Trophoblast cell (in vitro differentiated cells and primary cell): Measurements from ENCODE around the gene CCR9.

Source experiments
- DNase-seq, 2 donors: peaks; one replicate each; pipeline ENCODE4 v3.0.0-alpha.2; 2016
- H2AFZ ChIP-seq: 2 replicates; pipeline ENCODE4 v1.6.1; 2013; ENCODE audit warnings: low read length, moderate library complexity, mild to moderate bottlenecking; ENCODE audit not compliant: insufficient read depth, poor library complexity
- H2AK5ac ChIP-seq: 2 replicates; pipeline ENCODE4 v1.6.1; 2013; ENCODE audit warnings: mild to moderate bottlenecking, low read length
- H2BK120ac ChIP-seq: 2 replicates; pipeline ENCODE4 v1.6.1; 2013; ENCODE audit warnings: low read length, mild to moderate bottlenecking, moderate library complexity; ENCODE audit not compliant: insufficient read depth, poor library complexity
- H2BK12ac ChIP-seq: 2 replicates; pipeline ENCODE4 v1.6.1; 2013; ENCODE audit warnings: mild to moderate bottlenecking, low read length, moderate library complexity
- H2BK5ac ChIP-seq: 2 replicates; pipeline ENCODE4 v1.6.1; 2013; ENCODE audit warnings: low read length, low read depth, moderate library complexity, mild to moderate bottlenecking; ENCODE audit not compliant: poor library complexity
- H3K14ac ChIP-seq: 2 replicates; pipeline ENCODE4 v1.6.1; 2013; ENCODE audit warnings: mild to moderate bottlenecking, low read length
- H3K18ac ChIP-seq: 2 replicates; pipeline ENCODE4 v1.6.1; 2013; ENCODE audit warnings: mild to moderate bottlenecking, low read length
- H3K23ac ChIP-seq: 2 replicates; pipeline ENCODE4 v1.6.1; 2013; ENCODE audit warnings: low read length
- H3K27ac ChIP-seq: 2 replicates; pipeline ENCODE4 v1.5.1; 2013; ENCODE audit warnings: low read depth, mild to moderate bottlenecking, inconsistent platforms, low read length, moderate library complexity
- H3K27me3 ChIP-seq: 2 replicates; pipeline ENCODE4 v1.6.1; 2013; ENCODE audit warnings: inconsistent platforms, mild to moderate bottlenecking, low read length, moderate library complexity; ENCODE audit not compliant: insufficient read depth
- H3K36me3 ChIP-seq, 2 experiments: 1 replicate in 1 of 2; 2 replicates in 1 of 2; pipeline ENCODE4 v1.6.1; 2013; ENCODE audit warnings: low read length in 2 of 2, mild to moderate bottlenecking in 2 of 2, moderate library complexity in 1 of 2; ENCODE audit not compliant: insufficient read depth in 2 of 2, control insufficient read depth in 1 of 2
- H3K4ac ChIP-seq: 2 replicates; pipeline ENCODE4 v1.6.1; 2013; ENCODE audit warnings: low read depth, mild to moderate bottlenecking, low read length, moderate library complexity
- H3K4me1 ChIP-seq, 2 experiments: 1 replicate in 1 of 2; 2 replicates in 1 of 2; pipeline ENCODE4 v1.6.1; 2013; ENCODE audit warnings: low read length in 2 of 2, mild to moderate bottlenecking in 2 of 2, moderate library complexity in 1 of 2; ENCODE audit not compliant: insufficient read depth in 2 of 2, control insufficient read depth in 1 of 2
- H3K4me2 ChIP-seq: 2 replicates; pipeline ENCODE4 v1.6.1; 2013; ENCODE audit warnings: inconsistent platforms, mild to moderate bottlenecking, low read length, moderate library complexity
- H3K4me3 ChIP-seq: 2 replicates; pipeline ENCODE4 v1.5.1; 2013; ENCODE audit warnings: mild to moderate bottlenecking, low read depth, low read length, inconsistent platforms
- H3K79me1 ChIP-seq: one replicate; pipeline ENCODE4 v1.6.1; 2013; ENCODE audit warnings: low read length
- H3K79me2 ChIP-seq: 2 replicates; pipeline ENCODE4 v1.6.1; 2013; ENCODE audit warnings: low read length, mild to moderate bottlenecking; ENCODE audit not compliant: control insufficient read depth, insufficient read depth, poor library complexity
- H3K9ac ChIP-seq: 2 replicates; pipeline ENCODE4 v1.6.1; 2013; ENCODE audit warnings: mild to moderate bottlenecking, low read length
- H3K9me3 ChIP-seq: 2 replicates; pipeline ENCODE4 v1.6.1; 2013; ENCODE audit warnings: low read depth, mild to moderate bottlenecking, control low read depth, inconsistent platforms, low read length; ENCODE audit not compliant: insufficient read depth
- H4K12ac ChIP-seq: 2 replicates; pipeline ENCODE4 v1.6.1; 2013; ENCODE audit warnings: low read depth, mild to moderate bottlenecking, low read length, moderate library complexity
- H4K8ac ChIP-seq: 2 replicates; pipeline ENCODE4 v1.6.1; 2013; ENCODE audit warnings: low read depth, mild to moderate bottlenecking, low read length, moderate library complexity
- H4K91ac ChIP-seq: one replicate; pipeline ENCODE4 v1.6.1; 2013; ENCODE audit warnings: low read depth, mild to moderate bottlenecking, low read length, moderate library complexity
- WGBS: extraction: QIAGEN DNeasy Blood & Tissue Kit; methylation state at CpG from one replicate; pipeline ENCODE4 v1.1.7; 2013; ENCODE audit warnings: missing lambda C conversion rate; ENCODE audit not compliant: insufficient read length, insufficient coverage; ENCODE audit errors: extremely low coverage; 5-methylcytosine and 5-hydroxymethylcytosine counted together

CCR9 gene

DNA sequence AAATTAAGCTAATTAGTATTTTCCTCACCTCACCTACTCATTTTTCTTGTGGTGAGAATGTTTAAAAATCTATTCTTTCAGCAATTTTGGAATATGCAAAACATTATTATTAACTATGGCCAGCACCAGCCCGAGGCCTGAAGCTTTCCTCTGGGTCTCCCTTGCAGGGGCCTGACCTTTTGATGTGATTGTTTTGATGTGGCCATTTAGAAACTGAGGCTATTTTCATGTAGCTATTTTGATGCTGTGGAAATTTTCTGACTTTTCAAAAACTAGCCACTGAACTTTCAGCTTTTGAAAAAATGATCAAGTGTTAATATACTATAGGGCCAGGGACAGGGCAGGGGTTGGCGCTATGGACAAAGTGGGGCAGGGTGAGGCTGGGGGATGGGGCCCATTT is 8.2 kb upstream of the CCR9 start:
- Histone ChIP-seq H4K91ac (no peak overlapping the region), H3K36me3 (no peaks in the 10 kb centered on the region), H3K9me3 (no peaks in the 10 kb centered on the region), H3K9ac (no peak overlapping the region), H3K4me3 (no peak overlapping the region), H3K18ac (no peak overlapping the region), H3K4ac (no peak overlapping the region), H3K14ac (no peak overlapping the region), H2AK5ac (no peak overlapping the region), H3K27me3 (no peaks in the 10 kb centered on the region), H3K27ac (no peak overlapping the region), H2BK12ac (no peak overlapping the region), H4K12ac (no peak overlapping the region), H3K79me2 (no peaks in the 10 kb centered on the region), H2BK120ac (no peak overlapping the region), H3K4me2 (no peak overlapping the region), H3K23ac (no peak overlapping the region), H4K8ac (no peak overlapping the region), H2BK5ac (no peak overlapping the region), H3K79me1 (no peaks in the 10 kb centered on the region), H2AFZ (no peak overlapping the region), H3K4me1 (no peaks in the 10 kb centered on the region)
- DNase-seq = no peak
- WGBS = no CpG with 5 or more reads among the region's 2 CpGs

DNA sequence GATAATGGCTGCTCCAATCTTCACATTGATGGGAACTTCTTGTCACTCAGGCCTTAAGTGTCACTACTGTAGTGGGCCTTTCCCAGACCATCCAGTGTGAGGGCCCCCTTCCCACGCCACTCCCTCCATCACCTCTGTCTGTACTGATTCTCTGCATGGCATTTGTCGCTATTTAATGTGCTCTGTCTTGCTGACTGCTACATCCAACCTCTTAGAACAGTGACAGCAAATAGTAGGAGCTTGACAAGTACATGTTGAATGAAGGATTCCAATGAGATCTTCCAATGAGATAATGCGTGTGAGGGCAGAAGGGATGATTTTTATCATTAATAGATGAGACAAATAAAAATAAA is 5.6 kb upstream of the CCR9 start:
- Histone ChIP-seq H4K12ac (no peak overlapping the region), H3K4ac (no peak overlapping the region), H3K79me1 (no peaks in the 10 kb centered on the region), H2BK12ac (no peak overlapping the region), H3K4me2 (no peak overlapping the region), H3K14ac (no peak overlapping the region), H3K27me3 (no peaks in the 10 kb centered on the region), H3K9me3 (no peaks in the 10 kb centered on the region), H3K36me3 (no peaks in the 10 kb centered on the region), H4K91ac (no peak overlapping the region), H2AFZ (no peak overlapping the region), H4K8ac (no peak overlapping the region), H3K18ac (no peak overlapping the region), H3K4me3 (no peak overlapping the region), H2AK5ac (no peak overlapping the region), H2BK120ac (no peak overlapping the region), H2BK5ac (no peak overlapping the region), H3K4me1 (no peaks in the 10 kb centered on the region), H3K79me2 (no peaks in the 10 kb centered on the region), H3K27ac (no peak overlapping the region), H3K23ac (no peak overlapping the region), H3K9ac (no peak overlapping the region)
- WGBS = no CpG with 5 or more reads among the region's 3 CpGs
- DNase-seq = no peak

DNA sequence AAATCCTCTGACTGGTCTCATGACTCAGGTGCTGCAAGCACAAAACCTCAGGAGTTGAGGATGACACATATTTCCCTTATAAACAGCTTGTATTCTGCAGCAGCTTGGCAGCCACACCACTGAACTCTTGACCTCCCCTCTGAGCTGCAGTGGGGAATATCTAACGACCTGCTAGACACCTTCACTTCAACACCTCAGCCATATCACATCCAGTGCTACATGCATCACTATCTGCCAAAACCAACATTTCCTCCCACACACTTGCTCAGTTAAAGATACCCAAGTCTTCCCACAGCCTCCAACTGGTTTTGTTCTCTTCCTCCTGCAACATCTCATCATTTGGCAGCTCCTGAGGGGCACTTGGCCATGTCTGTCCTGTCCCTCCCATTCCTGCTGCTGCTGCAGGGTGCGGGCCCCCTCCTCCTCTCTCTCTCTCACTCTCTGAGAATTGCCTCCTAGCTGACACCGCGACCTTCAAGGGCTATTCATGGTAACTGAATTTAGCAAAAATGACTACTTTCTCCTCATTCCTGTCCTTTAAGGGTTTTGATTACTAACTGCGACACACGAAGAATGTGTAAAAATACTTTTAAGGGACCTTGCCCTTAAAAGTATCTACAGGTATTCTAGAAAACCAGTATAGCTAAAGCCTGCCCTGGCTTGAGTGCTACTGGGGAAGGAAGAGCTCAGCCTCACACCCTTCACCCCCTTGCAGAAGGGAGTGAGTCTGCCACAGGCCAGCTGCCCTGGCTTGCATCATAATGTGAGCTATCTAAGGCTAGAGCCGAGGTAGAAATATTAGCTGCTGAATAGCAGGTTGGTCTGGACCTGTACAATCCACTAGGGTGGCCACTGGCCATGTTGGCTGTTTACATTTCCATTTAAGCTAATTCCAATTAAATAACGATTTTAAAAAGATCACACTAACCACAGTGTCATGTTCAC is 5.0 kb upstream of the CCR9 start:
- no peak overlapping the region for H2AK5ac ChIP-seq
- H3K9me3 ChIP-seq = no peaks in the 10 kb centered on the region
- no peaks in the 10 kb centered on the region for H3K36me3 ChIP-seq
- H2BK12ac ChIP-seq = no peak overlapping the region
- no peak overlapping the region for H3K23ac ChIP-seq
- no peak overlapping the region for H4K8ac ChIP-seq
- no peak overlapping the region for H3K4me3 ChIP-seq
- H3K79me1 ChIP-seq = no peaks in the 10 kb centered on the region
- H3K4me1 ChIP-seq = no peaks in the 10 kb centered on the region
- no peak overlapping the region for H2BK120ac ChIP-seq
- no peak overlapping the region for H4K12ac ChIP-seq
- H3K27ac ChIP-seq = no peak overlapping the region
- H3K4ac ChIP-seq = no peak overlapping the region
- H3K9ac ChIP-seq = no peak overlapping the region
- H4K91ac ChIP-seq = no peak overlapping the region
- no peak overlapping the region for H3K18ac ChIP-seq
- H2AFZ ChIP-seq = no peak overlapping the region
- no peaks in the 10 kb centered on the region for H3K27me3 ChIP-seq
- no peak overlapping the region for H2BK5ac ChIP-seq
- H3K4me2 ChIP-seq = no peak overlapping the region
- H3K79me2 ChIP-seq = no peaks in the 10 kb centered on the region
- no peak for DNase-seq
- WGBS = no CpG with 5 or more reads among the region's 8 CpGs
- no peak overlapping the region for H3K14ac ChIP-seq

DNA sequence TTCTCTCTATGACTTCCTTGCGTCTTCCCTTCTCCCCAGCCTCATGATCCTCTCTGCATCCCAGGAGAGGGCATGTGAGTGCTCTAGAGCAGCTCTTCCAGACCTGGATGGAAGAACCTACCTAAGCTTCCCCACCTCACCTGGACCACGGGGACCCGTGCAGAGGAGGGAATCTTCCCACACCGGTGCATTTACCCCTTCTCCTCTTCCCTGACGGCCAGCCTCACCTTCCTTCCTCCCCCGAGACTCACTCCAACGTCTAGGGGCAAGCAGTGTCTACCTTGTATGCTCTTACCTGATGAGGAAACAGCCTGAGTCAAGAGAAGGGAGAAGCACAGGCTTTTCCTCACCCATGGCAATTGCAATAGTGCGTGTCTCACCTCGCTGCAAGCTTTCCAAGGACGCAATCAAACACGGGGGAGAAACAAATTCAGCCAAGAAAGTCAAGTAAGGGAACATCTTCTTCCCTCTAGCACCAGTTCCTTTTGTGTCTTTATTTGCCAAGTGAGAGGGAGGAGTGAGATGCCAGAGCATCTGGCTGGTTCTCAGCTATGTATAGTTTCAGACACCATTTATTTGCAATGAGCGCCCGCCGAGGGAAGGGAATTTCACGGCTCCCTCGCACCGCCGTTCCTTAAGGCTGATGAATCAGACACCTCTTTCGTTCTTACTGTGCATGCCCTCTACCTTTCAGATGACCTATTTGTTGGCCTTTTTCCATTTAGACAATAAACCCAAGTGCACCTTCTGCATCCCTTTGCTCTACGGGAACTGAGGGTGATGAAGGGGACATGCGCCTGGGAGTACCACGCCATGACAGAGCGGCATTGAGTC is 1.8 kb upstream of the CCR9 start:
- Histone ChIP-seq H3K23ac (no peak overlapping the region), H4K91ac (no peak overlapping the region), H3K4me2 (no peak overlapping the region), H2BK120ac (no peak overlapping the region), H2AK5ac (no peak overlapping the region), H3K9ac (no peak overlapping the region), H3K14ac (no peak overlapping the region), H3K9me3 (no peaks in the 10 kb centered on the region), H2BK12ac (no peak overlapping the region), H3K27me3 (no peaks in the 10 kb centered on the region), H3K79me1 (no peaks in the 10 kb centered on the region), H3K27ac (no peak overlapping the region), H3K4me3 (no peak overlapping the region), H2BK5ac (no peak overlapping the region), H3K36me3 (no peaks in the 10 kb centered on the region), H3K18ac (no peak overlapping the region), H4K12ac (no peak overlapping the region), H3K4ac (no peak overlapping the region), H3K4me1 (no peaks in the 10 kb centered on the region), H3K79me2 (no peaks in the 10 kb centered on the region), H4K8ac (no peak overlapping the region), H2AFZ (no peak overlapping the region)
- DNase-seq = no peak
- WGBS = no CpG with 5 or more reads among the region's 23 CpGs
